HepG2 (cell line): ENCODE results near the gene RXFP2. TPM values are rescaled to one million over a fixed set of nuclear protein-coding genes. Genes with fewer than 3 reads are reported as not detected.
A peak's percentile ranks its signal among the peaks of the same experiment; 100 is the strongest.

Experiments
- ATAC-seq: fragments of 200-7000 bp; cut with Tn5 transposase; 3 replicates; pipeline ENCODE4 v1.9.1; 2020; ENCODE audit warnings: mild to moderate bottlenecking, moderate library complexity
- BruUV-seq: library from RNA; stranded (reverse); fragments of 400-500 nt; replicated peaks from 2 replicates; lab custom pipeline; 2021; lab: Mats Ljungman, UMichigan
- CTCF ChIA-PET: fragments of 300-600 bp; formaldehyde crosslinking; extraction: SDS; loops from one replicate; lab custom pipeline; 2021; ENCODE audit warnings: low total read pairs, inconsistent platforms, low intra/inter-chr PET ratio; lab: Yijun Ruan, JAX
- POLR2A ChIA-PET: fragments of 350-600 bp; sonication (Branson Sonifier 250); formaldehyde crosslinking; loops from one replicate; lab custom pipeline; 2020; ENCODE audit warnings: antibody characterized with exemption, inconsistent platforms; lab: Yijun Ruan, JAX
- DNase-seq: peaks from one replicate; pipeline ENCODE4 v3.0.0-alpha.2; 2015; ENCODE audit warnings: low spot score
- FAIRE-seq: peaks from 3 replicates; lab custom pipeline; 2011; peaks lifted over from hg19 to GRCh38; lab: Jason Lieb, UNC
- H2AFZ ChIP-seq: one replicate; pipeline ENCODE4 v1.6.1; 2011; ENCODE audit warnings: low read length, inconsistent platforms
- H3K27ac ChIP-seq: fragments of 300-600 bp; 3 replicates; pipeline ENCODE4 v1.8.0; 2011; ENCODE audit warnings: mixed run types, mild to moderate bottlenecking, mixed read lengths, low read length, inconsistent platforms; ENCODE audit not compliant: insufficient read depth; ENCODE audit errors: extremely low read length
- H3K27me3 ChIP-seq, 2 experiments: fragments of 200-600 bp in 1 of 2; 2 replicates in 1 of 2; 3 replicates in 1 of 2; pipeline versions ENCODE4 v1.6.0 to v1.8.0; 2011; ENCODE audit warnings: low read length in 2 of 2, mild to moderate bottlenecking in 2 of 2, moderate library complexity in 2 of 2, inconsistent platforms in 1 of 2; ENCODE audit not compliant: insufficient read depth in 2 of 2, control insufficient read depth in 1 of 2
- H3K36me3 ChIP-seq, 2 experiments: fragments of 200-600 bp in 1 of 2; replicated peaks in 1 of 2; 2 replicates in 1 of 2; 3 replicates in 1 of 2; pipeline versions ENCODE4 v1.5.1 to v1.8.0; 2011; ENCODE audit warnings: low read length in 2 of 2, inconsistent platforms in 1 of 2; ENCODE audit not compliant: insufficient read depth in 2 of 2, control insufficient read depth in 1 of 2
- H3K4me1 ChIP-seq: 2 replicates; pipeline ENCODE4 v1.5.1; 2012; ENCODE audit warnings: low read length, inconsistent platforms; ENCODE audit not compliant: insufficient read depth
- H3K4me2 ChIP-seq: 2 replicates; pipeline ENCODE4 v1.6.0; 2011; ENCODE audit warnings: low read depth, low read length, inconsistent platforms
- H3K4me3 ChIP-seq, 3 experiments: fragments of 200-600 bp in 1 of 3; sonication (generic), shearing (Covaris generic) in 1 of 3; replicated peaks in 1 of 3; 2 replicates each; pipeline ENCODE4 v1.5.1; 2011 to 2016; ENCODE audit warnings: low read length in 3 of 3, inconsistent platforms in 2 of 3, low read depth in 2 of 3, mild to moderate bottlenecking in 2 of 3, control low read depth in 1 of 3, mixed read lengths in 1 of 3; ENCODE audit not compliant: insufficient read depth in 1 of 3
- H3K79me2 ChIP-seq: one replicate; pipeline ENCODE4 v1.6.1; 2011; ENCODE audit warnings: low read length, inconsistent platforms; ENCODE audit not compliant: insufficient read depth
- H3K9ac ChIP-seq: 2 replicates; pipeline ENCODE4 v1.6.0; 2011; ENCODE audit warnings: mild to moderate bottlenecking, low read depth, low read length, inconsistent platforms; ENCODE audit not compliant: insufficient read depth
- H3K9me3 ChIP-seq: 2 replicates; pipeline ENCODE4 v1.5.1; 2012; ENCODE audit warnings: mild to moderate bottlenecking, low read length
- H4K20me1 ChIP-seq: 2 replicates; pipeline ENCODE4 v1.6.0; 2011; ENCODE audit warnings: inconsistent platforms, mild to moderate bottlenecking, low read length, moderate library complexity; ENCODE audit not compliant: insufficient read depth
- BHLHE40 ChIP-seq: IDR thresholded peaks from 2 replicates; pipeline ENCODE4 v1.6.1; 2011; ENCODE audit warnings: low read length, improper control_type of control experiment
- THAP11 ChIP-seq: IDR thresholded peaks from 2 replicates; pipeline ENCODE4 v1.6.1; 2016; ENCODE audit warnings: missing biosample characterization, missing genetic modification reagents
- ZNF557 ChIP-seq: sonication (generic); formaldehyde crosslinking; IDR thresholded peaks from 2 replicates; pipeline ENCODE4 v1.4.0; 2020; ENCODE audit warnings: missing genetic modification reagents
- WGBS: methylation state at CpG from one replicate; pipeline ENCODE4 v1.1.6; 2017; ENCODE audit warnings: low lambda C conversion rate; 5-methylcytosine and 5-hydroxymethylcytosine counted together
- in situ Hi-C: cut with HindIII; loops from 2 replicates; pipeline ENCODE4 v1.10.0; 2017; ENCODE audit warnings: low pct_unique_long_range_greater_than_20kb; ENCODE audit not compliant: extremely low pct_ligation_motif_present
- intact Hi-C: fragments of 100-400 bp; cut with micrococcal nuclease; formaldehyde crosslinking; loops from one replicate; pipeline ENCODE4 v1.10.0; 2022; ENCODE audit not compliant: unreplicated experiment
- polyA plus RNA-seq, 8 experiments: library from polyadenylated mRNA; depleted of rRNA in 3 of 8; stranded (reverse) in 7 of 8; unstranded in 1 of 8; fragments of >200 nt; fragmentation: Illumina TruSeq in 4 of 8; extraction: Trizol in 4 of 8; gene quantifications; 2 replicates each; pipeline versions ENCODE4 v1.2.1 to v1.2.3, GENCODE V29; 2011 to 2016; ENCODE audit warnings: low read depth in 4 of 8, missing spikeins in 1 of 8, mixed read lengths in 1 of 8; ENCODE audit not compliant: insufficient read depth in 1 of 8
- total RNA-seq, 5 experiments: library from RNA; depleted of rRNA; stranded (reverse); fragments of >200 nt; fragmentation: Illumina TruSeq; extraction: Trizol; gene quantifications; 2 replicates each; pipeline ENCODE4 v1.2.3, GENCODE V29; 2016; ENCODE audit warnings: low read depth in 1 of 5
- TF ChIP-seq, protein P1 (sequence below): sonication (generic); formaldehyde crosslinking; IDR thresholded peaks from 2 replicates; pipeline ENCODE4 v1.9.0; 2021; ENCODE audit warnings: mild to moderate bottlenecking, missing genetic modification reagents

RXFP2 gene
- total and polyA plus RNA-seq, 2 of the 13 experiments (the other 11 are each of a cell fraction or from before 2014, with no cell fraction given), result not detected

DNA sequence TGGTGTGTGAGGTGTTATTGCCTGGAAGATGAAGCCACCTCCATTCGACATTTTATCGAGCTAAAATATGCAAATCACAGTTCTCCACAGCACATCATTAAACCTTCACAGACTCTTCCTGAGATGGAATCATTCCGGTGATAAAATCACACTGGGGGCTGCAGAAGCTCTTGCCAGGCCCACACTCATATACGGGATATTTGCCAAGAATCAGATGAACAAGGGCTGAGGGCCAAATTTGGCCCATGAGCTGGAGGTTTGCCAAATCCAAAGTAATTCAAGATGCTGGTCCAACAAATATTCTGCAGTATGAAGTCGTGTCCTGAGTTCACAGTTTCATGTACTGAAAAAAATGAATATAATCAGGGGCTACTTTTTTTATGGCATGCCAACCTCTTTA lies 16.7 kb upstream of the RXFP2 start (continued):
- TF ChIP-seq, protein P1, sequence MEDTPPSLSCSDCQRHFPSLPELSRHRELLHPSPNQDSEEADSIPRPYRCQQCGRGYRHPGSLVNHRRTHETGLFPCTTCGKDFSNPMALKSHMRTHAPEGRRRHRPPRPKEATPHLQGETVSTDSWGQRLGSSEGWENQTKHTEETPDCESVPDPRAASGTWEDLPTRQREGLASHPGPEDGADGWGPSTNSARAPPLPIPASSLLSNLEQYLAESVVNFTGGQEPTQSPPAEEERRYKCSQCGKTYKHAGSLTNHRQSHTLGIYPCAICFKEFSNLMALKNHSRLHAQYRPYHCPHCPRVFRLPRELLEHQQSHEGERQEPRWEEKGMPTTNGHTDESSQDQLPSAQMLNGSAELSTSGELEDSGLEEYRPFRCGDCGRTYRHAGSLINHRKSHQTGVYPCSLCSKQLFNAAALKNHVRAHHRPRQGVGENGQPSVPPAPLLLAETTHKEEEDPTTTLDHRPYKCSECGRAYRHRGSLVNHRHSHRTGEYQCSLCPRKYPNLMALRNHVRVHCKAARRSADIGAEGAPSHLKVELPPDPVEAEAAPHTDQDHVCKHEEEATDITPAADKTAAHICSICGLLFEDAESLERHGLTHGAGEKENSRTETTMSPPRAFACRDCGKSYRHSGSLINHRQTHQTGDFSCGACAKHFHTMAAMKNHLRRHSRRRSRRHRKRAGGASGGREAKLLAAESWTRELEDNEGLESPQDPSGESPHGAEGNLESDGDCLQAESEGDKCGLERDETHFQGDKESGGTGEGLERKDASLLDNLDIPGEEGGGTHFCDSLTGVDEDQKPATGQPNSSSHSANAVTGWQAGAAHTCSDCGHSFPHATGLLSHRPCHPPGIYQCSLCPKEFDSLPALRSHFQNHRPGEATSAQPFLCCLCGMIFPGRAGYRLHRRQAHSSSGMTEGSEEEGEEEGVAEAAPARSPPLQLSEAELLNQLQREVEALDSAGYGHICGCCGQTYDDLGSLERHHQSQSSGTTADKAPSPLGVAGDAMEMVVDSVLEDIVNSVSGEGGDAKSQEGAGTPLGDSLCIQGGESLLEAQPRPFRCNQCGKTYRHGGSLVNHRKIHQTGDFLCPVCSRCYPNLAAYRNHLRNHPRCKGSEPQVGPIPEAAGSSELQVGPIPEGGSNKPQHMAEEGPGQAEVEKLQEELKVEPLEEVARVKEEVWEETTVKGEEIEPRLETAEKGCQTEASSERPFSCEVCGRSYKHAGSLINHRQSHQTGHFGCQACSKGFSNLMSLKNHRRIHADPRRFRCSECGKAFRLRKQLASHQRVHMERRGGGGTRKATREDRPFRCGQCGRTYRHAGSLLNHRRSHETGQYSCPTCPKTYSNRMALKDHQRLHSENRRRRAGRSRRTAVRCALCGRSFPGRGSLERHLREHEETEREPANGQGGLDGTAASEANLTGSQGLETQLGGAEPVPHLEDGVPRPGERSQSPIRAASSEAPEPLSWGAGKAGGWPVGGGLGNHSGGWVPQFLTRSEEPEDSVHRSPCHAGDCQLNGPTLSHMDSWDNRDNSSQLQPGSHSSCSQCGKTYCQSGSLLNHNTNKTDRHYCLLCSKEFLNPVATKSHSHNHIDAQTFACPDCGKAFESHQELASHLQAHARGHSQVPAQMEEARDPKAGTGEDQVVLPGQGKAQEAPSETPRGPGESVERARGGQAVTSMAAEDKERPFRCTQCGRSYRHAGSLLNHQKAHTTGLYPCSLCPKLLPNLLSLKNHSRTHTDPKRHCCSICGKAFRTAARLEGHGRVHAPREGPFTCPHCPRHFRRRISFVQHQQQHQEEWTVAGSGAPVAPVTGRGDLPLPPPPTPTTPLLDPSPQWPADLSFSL (CRISPR knock-in tag), result no peak

DNA sequence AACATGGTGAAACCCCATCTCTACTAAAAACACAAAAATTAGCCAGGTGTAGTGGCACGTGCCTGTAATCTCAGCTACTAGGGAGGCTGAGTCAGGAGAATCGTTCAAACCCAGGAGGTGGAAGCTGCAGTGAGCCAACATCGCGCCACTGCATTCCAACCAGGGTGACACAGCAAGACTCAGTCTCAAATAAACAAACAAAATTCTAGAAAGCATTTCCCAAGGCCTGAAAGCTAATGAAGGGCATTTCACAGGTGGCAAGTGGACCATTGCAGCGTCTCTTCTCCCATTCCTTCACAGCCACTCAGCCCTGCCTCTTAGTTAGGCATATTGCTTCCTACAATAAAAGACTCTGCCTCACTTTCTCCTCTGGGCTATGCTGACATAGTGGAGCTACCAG lies 13.5 kb upstream of the RXFP2 start:
- FAIRE-seq, result no peak
- no peak overlapping the region for H3K27ac ChIP-seq
- H4K20me1 ChIP-seq, result no peaks in the 10 kb centered on the region
- in situ Hi-C loops, result loop anchor here (25.0 kb wide), 1 partner anchor 489 kb away; no protein-coding TSS in a partner anchor
- H3K79me2 ChIP-seq, result no peaks in the 10 kb centered on the region
- H3K4me3 ChIP-seq, result no peak overlapping the region
- no TSS peak for BruUV-seq
- POLR2A ChIA-PET, result no interaction called here
- no peaks in the 10 kb centered on the region for H3K36me3 ChIP-seq
- no peak overlapping the region for H3K9ac ChIP-seq
- no peaks in the 10 kb centered on the region for H3K4me1 ChIP-seq
- WGBS, result 2% methylated on average over 4 of the region's 5 CpGs
- TF ChIP-seq BHLHE40 (0 out of 2 replicates have a peak, but pooled peaks have one; percentile 12), ZNF557 (CRISPR knock-in tag) (no peak), THAP11 (CRISPR knock-in tag) (no peak)
- TF ChIP-seq, all 625 proteins: peak for 1
- H3K9me3 ChIP-seq, result no peaks in the 10 kb centered on the region
- ATAC-seq, result no peak
- H3K4me2 ChIP-seq, result no peak overlapping the region
- no peak overlapping the region for H2AFZ ChIP-seq
- CTCF ChIA-PET, result no interaction called here
- intact Hi-C loops, result no loop called here
- no peak for DNase-seq
- H3K27me3 ChIP-seq, result no peaks in the 10 kb centered on the region; a peak in 1 of 5 replicates
